Hematopoietic multipotent progenitor cell (in vitro differentiated cells): ENCODE results near the gene CCDC9B. TPM values are rescaled to one million over a fixed set of nuclear protein-coding genes. Genes with fewer than 3 reads are reported as not detected.

Experiments
- total RNA-seq: library from RNA; depleted of rRNA; stranded (reverse); fragments of >200 nt; gene quantifications from one replicate; pipeline ENCODE4 v1.2.3, GENCODE V29; 2012

Gene CCDC9B
- total RNA-seq, 1 donor, result 4.6 TPM

Other genes with a start within 250 kb of the CCDC9B start
- 25.3 TPM for gene BMF, start 232.1 kb downstream of the CCDC9B start, total RNA-seq
- gene BUB1B, start 179.9 kb downstream of the CCDC9B start, total RNA-seq, result 3.0 TPM
- gene PAK6, start 101.9 kb downstream of the CCDC9B start, total RNA-seq, result 1.3 TPM
- 1.1 TPM for gene ANKRD63, start 57.9 kb downstream of the CCDC9B start, total RNA-seq
- 123 TPM for gene PLCB2, start 33.0 kb downstream of the CCDC9B start, total RNA-seq
- gene INAFM2, start 17.2 kb downstream of the CCDC9B start, total RNA-seq, result 30.2 TPM
- gene PHGR1, start 10.1 kb upstream of the CCDC9B start, total RNA-seq, result not detected
- 0.54 TPM for gene DISP2, start 17.3 kb upstream of the CCDC9B start, total RNA-seq
- gene KNSTRN, start 41.8 kb upstream of the CCDC9B start, total RNA-seq, result 4.3 TPM
- 60.1 TPM for gene IVD, start 64.9 kb upstream of the CCDC9B start, total RNA-seq
- gene BAHD1, start 100.0 kb upstream of the CCDC9B start, total RNA-seq, result 26.9 TPM
- gene CHST14, start 130.0 kb upstream of the CCDC9B start, total RNA-seq, result 18.0 TPM
- 17.0 TPM for gene CCDC32, start 224.1 kb upstream of the CCDC9B start, total RNA-seq
- 14.8 TPM for gene RPUSD2, start 228.4 kb upstream of the CCDC9B start, total RNA-seq